H9 (cell line): ENCODE results near the gene MOGAT2. TPM values are rescaled to one million over a fixed set of nuclear protein-coding genes. Genes with fewer than 3 reads are reported as not detected.

Experiments used
- DNase-seq: peaks from one replicate; pipeline ENCODE4 v3.0.0-alpha.2; 2017
- H2AFZ ChIP-seq: one replicate; pipeline ENCODE4 v1.6.1; 2013; ENCODE audit warnings: mild to moderate bottlenecking, low read length, control low read depth, moderate library complexity
- H2AK5ac ChIP-seq: 2 replicates; pipeline ENCODE4 v1.6.1; 2013; ENCODE audit warnings: low read length, control low read depth, mixed read lengths; ENCODE audit not compliant: insufficient read length
- H2BK120ac ChIP-seq: one replicate; pipeline ENCODE4 v1.6.1; 2013; ENCODE audit warnings: low read depth, mild to moderate bottlenecking, low read length, control low read depth, inconsistent platforms; ENCODE audit not compliant: poor library complexity, severe bottlenecking
- H2BK12ac ChIP-seq: 2 replicates; pipeline ENCODE4 v1.6.1; 2013; ENCODE audit warnings: low read length, control low read depth, mixed read lengths, low read depth; ENCODE audit not compliant: insufficient read length
- H2BK15ac ChIP-seq: 2 replicates; pipeline ENCODE4 v1.6.1; 2013; ENCODE audit warnings: low read depth, low read length, control low read depth
- H2BK20ac ChIP-seq: one replicate; pipeline ENCODE4 v1.6.1; 2013; ENCODE audit warnings: low read depth, mild to moderate bottlenecking, low read length, control low read depth, inconsistent platforms; ENCODE audit not compliant: poor library complexity, severe bottlenecking
- H2BK5ac ChIP-seq: 2 replicates; pipeline ENCODE4 v1.6.1; 2013; ENCODE audit warnings: low read length, control low read depth, mixed read lengths; ENCODE audit not compliant: insufficient read length
- H3K14ac ChIP-seq: 2 replicates; pipeline ENCODE4 v1.6.1; 2013; ENCODE audit warnings: low read length, control low read depth; ENCODE audit not compliant: insufficient read depth
- H3K18ac ChIP-seq: 2 replicates; pipeline ENCODE4 v1.6.1; 2013; ENCODE audit warnings: low read depth, mild to moderate bottlenecking, mixed read lengths, low read length, control low read depth; ENCODE audit not compliant: insufficient read length
- H3K23ac ChIP-seq: 2 replicates; pipeline ENCODE4 v1.6.1; 2013; ENCODE audit warnings: low read length, control low read depth, mixed read lengths, low read depth; ENCODE audit not compliant: insufficient read length
- H3K23me2 ChIP-seq: 2 replicates; pipeline ENCODE4 v1.6.1; 2013; ENCODE audit warnings: low read depth, mild to moderate bottlenecking, mixed read lengths, low read length, control low read depth; ENCODE audit not compliant: insufficient read length, poor library complexity, severe bottlenecking
- H3K27ac ChIP-seq: 2 replicates; pipeline ENCODE4 v1.5.1; 2013; ENCODE audit warnings: low read length, control low read depth, mixed read lengths, low read depth; ENCODE audit not compliant: insufficient read length
- H3K27me3 ChIP-seq: 2 replicates; pipeline ENCODE4 v1.6.1; 2013; ENCODE audit warnings: low read length, control low read depth, inconsistent platforms; ENCODE audit not compliant: insufficient read depth
- H3K4ac ChIP-seq: 2 replicates; pipeline ENCODE4 v1.6.1; 2013; ENCODE audit warnings: low read depth, mild to moderate bottlenecking, control low read depth, inconsistent platforms, low read length, moderate library complexity
- H3K4me1 ChIP-seq: 2 replicates; pipeline ENCODE4 v1.6.1; 2013; ENCODE audit warnings: low read length, control low read depth, inconsistent platforms; ENCODE audit not compliant: insufficient read depth
- H3K4me2 ChIP-seq: 2 replicates; pipeline ENCODE4 v1.6.1; 2013; ENCODE audit warnings: low read length, control low read depth, mixed read lengths; ENCODE audit not compliant: insufficient read length, insufficient read depth
- H3K56ac ChIP-seq: 2 replicates; pipeline ENCODE4 v1.6.1; 2013; ENCODE audit warnings: low read depth, mild to moderate bottlenecking, mixed read lengths, low read length, control low read depth; ENCODE audit not compliant: insufficient read length
- H3K79me1 ChIP-seq: 2 replicates; pipeline ENCODE4 v1.6.1; 2013; ENCODE audit warnings: low read depth, mild to moderate bottlenecking, moderate library complexity, low read length, control low read depth, inconsistent platforms; ENCODE audit not compliant: insufficient read depth, poor library complexity, severe bottlenecking
- H3K79me2 ChIP-seq: 2 replicates; pipeline ENCODE4 v1.6.1; 2013; ENCODE audit warnings: low read length, control low read depth, inconsistent platforms; ENCODE audit not compliant: insufficient read depth
- H3K9ac ChIP-seq: 2 replicates; pipeline ENCODE4 v1.6.1; 2013; ENCODE audit warnings: low read length, control low read depth, mixed read lengths; ENCODE audit not compliant: insufficient read length; ENCODE audit errors: extremely low read depth
- H3K9me3 ChIP-seq: one replicate; pipeline ENCODE4 v1.6.1; 2013; ENCODE audit warnings: low read depth, low read length, inconsistent platforms; ENCODE audit not compliant: control insufficient read depth
- H3T11ph ChIP-seq: one replicate; pipeline ENCODE4 v1.6.1; 2013; ENCODE audit warnings: mild to moderate bottlenecking, low read length, control low read depth, inconsistent platforms
- H4K20me1 ChIP-seq: one replicate; pipeline ENCODE4 v1.6.1; 2013; ENCODE audit not compliant: control insufficient read depth, insufficient read length, insufficient read depth
- H4K5ac ChIP-seq: 2 replicates; pipeline ENCODE4 v1.6.1; 2013; ENCODE audit warnings: low read depth, mild to moderate bottlenecking, mixed read lengths, low read length, control low read depth; ENCODE audit not compliant: insufficient read length
- H4K8ac ChIP-seq: replicated peaks from 2 replicates; pipeline ENCODE4 v1.6.1; 2013; ENCODE audit warnings: low read length, control low read depth, mixed read lengths, low read depth; ENCODE audit not compliant: insufficient read length
- H4K91ac ChIP-seq: 2 replicates; pipeline ENCODE4 v1.6.1; 2013; ENCODE audit warnings: low read depth, mild to moderate bottlenecking, moderate library complexity, mixed read lengths, low read length, control low read depth; ENCODE audit not compliant: insufficient read length
- H3K27ac Mint-ChIP-seq, 3 experiments: 2 replicates in 2 of 3; 3 replicates in 1 of 3; pipeline ENCODE4 v1.8.0; 2020 to 2021; ENCODE audit warnings: mixed read lengths in 3 of 3, mild to moderate bottlenecking in 1 of 3, moderate library complexity in 1 of 3
- H3K27me3 Mint-ChIP-seq: 2 replicates; pipeline ENCODE4 v1.8.0; 2021; ENCODE audit warnings: low read depth, mild to moderate bottlenecking, moderate library complexity, mixed read lengths
- H3K36me3 Mint-ChIP-seq, 3 experiments: 2 replicates in 2 of 3; 3 replicates in 1 of 3; pipeline ENCODE4 v1.8.0; 2020 to 2021; ENCODE audit warnings: low read depth in 3 of 3, mixed read lengths in 3 of 3; ENCODE audit not compliant: insufficient read depth in 1 of 3
- H3K4me1 Mint-ChIP-seq, 2 experiments: 2 replicates each; pipeline ENCODE4 v1.8.0; 2020; ENCODE audit warnings: mixed read lengths in 2 of 2
- H3K4me3 Mint-ChIP-seq, 2 experiments: 2 replicates in 1 of 2; 3 replicates in 1 of 2; pipeline ENCODE4 v1.8.0; 2020 to 2021; ENCODE audit warnings: mild to moderate bottlenecking in 2 of 2, mixed read lengths in 2 of 2, moderate library complexity in 1 of 2
- H3K9me3 Mint-ChIP-seq, 2 experiments: 2 replicates in 1 of 2; 3 replicates in 1 of 2; pipeline ENCODE4 v1.8.0; 2020; ENCODE audit warnings: mild to moderate bottlenecking in 2 of 2, mixed read lengths in 2 of 2, moderate library complexity in 1 of 2
- CTCF ChIP-seq: fragments of 200-600 bp; sonication (generic); conservative IDR thresholded peaks from 3 replicates; pipeline ENCODE4 v1.8.0; 2021; ENCODE audit warnings: antibody characterized with exemption, mild to moderate bottlenecking
- WGBS: extraction: QIAGEN DNeasy Blood & Tissue Kit; methylation state at CpG from one replicate; pipeline ENCODE4 v1.1.7; 2013; ENCODE audit warnings: missing lambda C conversion rate, low lambda C conversion rate, mixed read lengths; ENCODE audit not compliant: insufficient read length; ENCODE audit errors: extremely low coverage; 5-methylcytosine and 5-hydroxymethylcytosine counted together
- total RNA-seq: library from RNA; stranded (reverse); gene quantifications from 2 replicates; pipeline ENCODE4 v1.2.1, GENCODE V29; 2021

MOGAT2 gene
- total RNA-seq, 1 experiment from 2014 or later: not detected

DNA sequence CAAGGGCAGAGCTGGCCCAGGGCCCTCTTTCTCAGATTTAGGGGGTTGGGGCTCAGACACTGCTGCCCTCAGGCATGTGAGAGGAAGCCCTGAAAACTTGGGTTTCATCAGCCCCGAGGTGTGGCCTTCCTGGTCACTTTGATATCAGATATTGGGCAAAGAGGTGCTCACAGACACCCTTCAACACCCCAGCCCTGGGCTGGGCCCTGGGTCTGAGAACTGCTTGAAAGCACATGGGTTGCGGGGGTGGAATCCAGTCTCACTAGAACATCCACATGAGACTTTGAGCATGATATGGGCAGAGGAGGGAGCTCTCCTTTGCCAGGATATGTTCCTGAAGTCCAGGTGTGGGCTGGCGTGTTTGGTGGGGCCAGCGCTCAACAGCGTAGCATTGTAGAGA lies 61.3 kb downstream of the MOGAT2 start:
- Histone ChIP-seq H3K23me2 (no peaks in the 10 kb centered on the region), H3T11ph (no peak overlapping the region), H3K56ac (no peak overlapping the region), H2BK5ac (no peak overlapping the region), H3K9ac (no peak overlapping the region), H4K5ac (no peak overlapping the region), H3K4me1 (no peaks in the 10 kb centered on the region), H2AFZ (no peak overlapping the region), H3K4ac (no peak overlapping the region), H3K18ac (no peak overlapping the region), H3K79me2 (no peaks in the 10 kb centered on the region), H3K23ac (no peak overlapping the region), H4K8ac (no peak overlapping the region), H2BK20ac (no peak overlapping the region), H2BK12ac (no peak overlapping the region), H2AK5ac (no peak overlapping the region), H4K91ac (no peak overlapping the region), H3K79me1 (no peaks in the 10 kb centered on the region), H3K27ac (no peak overlapping the region), H3K27me3 (no peaks in the 10 kb centered on the region), H3K9me3 (no peaks in the 10 kb centered on the region), H3K14ac (no peak overlapping the region), H4K20me1 (no peaks in the 10 kb centered on the region), H3K4me2 (no peak overlapping the region), H2BK15ac (no peak overlapping the region), H2BK120ac (no peak overlapping the region)
- Mint-ChIP-seq H3K36me3 (no peaks in the 10 kb centered on the region; a peak in 2 of 7 replicates), H3K27ac (no peak overlapping the region), H3K4me1 (peaks cover 15 to 23% of the 10 kb centered on the region in 2 experiments), H3K27me3 (peaks cover 18% of the 10 kb centered on the region), H3K4me3 (no peak overlapping the region), H3K9me3 (no peaks in the 10 kb centered on the region; a peak in 1 of 5 replicates)
- DNase-seq: no peak
- TF ChIP-seq CTCF: no peak
- WGBS: no CpG with 5 or more reads among the region's 5 CpGs
